Left renal cortex interstitium (tissue), 4 donors: ENCODE results near the gene ABTB1. TPM values are rescaled to one million over a fixed set of nuclear protein-coding genes. Genes with fewer than 3 reads are reported as not detected.

Experiments
- DNase-seq, 4 donors: peaks; one replicate each; pipeline ENCODE4 v3.0.0-alpha.2; 2013; ENCODE audit warnings: low read depth in 4 of 4, low spot score in 2 of 4, missing footprints in 1 of 4
- polyA plus RNA-seq, 4 donors: library from polyadenylated mRNA; unstranded; fragments of 120-200 nt; gene quantifications; one replicate each; pipeline ENCODE4 v1.2.1, GENCODE V29; 2013; ENCODE audit not compliant: insufficient read length in 4 of 4

Gene ABTB1
- polyA plus RNA-seq, 4 donors, result 17.4 to 31.2 (median 26.8) TPM

DNA sequence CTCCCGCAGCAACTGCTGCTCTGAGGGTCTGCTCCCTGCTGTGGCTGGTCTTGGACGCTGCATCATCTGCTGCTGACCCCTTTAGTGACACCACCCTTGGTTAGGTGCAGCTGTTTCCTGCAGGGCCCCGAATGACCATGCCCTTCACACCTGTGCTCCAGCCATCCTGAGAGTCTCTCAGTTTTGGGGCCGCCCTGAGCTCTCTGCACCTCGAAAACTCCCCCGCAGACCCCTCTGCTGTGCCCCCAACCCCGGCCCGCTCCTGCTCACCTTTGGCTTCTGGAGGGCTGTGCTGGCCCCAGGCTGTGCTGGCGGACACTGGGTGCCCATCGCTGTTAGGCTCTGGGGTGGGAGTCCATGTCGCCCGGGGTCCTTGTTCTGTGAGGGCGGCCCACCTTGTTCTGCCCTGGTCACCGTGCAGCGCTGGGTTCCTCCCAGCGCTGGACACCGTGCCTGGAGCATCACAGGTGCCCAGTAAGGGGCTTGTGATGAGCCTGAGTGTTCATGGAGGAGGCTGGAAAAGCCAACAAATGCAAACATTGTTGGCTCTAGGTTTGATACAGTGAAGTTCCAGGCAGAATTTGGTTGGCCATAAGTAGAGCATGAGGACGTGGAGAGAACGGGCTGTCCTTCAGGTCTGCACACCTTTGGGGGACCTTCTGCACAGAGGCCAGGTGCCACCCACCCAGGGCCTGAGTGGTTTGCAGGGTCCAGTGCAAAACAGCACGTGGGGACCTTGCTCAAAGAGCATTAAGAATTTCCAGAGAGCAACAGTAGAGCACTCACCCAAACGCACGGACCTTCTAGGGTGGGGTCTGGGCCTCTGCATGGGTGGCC lies 12.3 kb downstream of the ABTB1 start:
- DNase-seq, result no peak

- DNase-seq, result no peak
Observed at GRCh38 chr3:127685708-127686511, 13.2 kb downstream of the ABTB1 start.

DNA sequence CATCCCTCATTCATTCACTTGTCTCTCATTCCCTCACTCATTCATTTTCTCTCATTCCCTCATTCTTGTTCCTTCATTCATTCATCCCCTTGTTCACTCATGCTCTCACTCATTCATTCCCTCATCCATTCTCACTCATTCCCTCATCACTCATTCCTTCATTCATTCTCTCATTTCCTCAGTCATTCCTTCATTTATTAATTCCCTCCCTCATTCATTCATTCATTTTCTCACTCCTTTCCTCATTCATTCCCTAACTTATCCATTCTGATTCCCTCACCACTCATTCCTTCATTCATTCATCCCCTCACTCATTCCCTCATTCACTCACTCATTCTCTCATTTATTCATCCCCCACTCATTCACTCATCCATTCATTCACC lies 13.8 kb downstream of the ABTB1 start:
- DNase-seq, result no peak

DNA sequence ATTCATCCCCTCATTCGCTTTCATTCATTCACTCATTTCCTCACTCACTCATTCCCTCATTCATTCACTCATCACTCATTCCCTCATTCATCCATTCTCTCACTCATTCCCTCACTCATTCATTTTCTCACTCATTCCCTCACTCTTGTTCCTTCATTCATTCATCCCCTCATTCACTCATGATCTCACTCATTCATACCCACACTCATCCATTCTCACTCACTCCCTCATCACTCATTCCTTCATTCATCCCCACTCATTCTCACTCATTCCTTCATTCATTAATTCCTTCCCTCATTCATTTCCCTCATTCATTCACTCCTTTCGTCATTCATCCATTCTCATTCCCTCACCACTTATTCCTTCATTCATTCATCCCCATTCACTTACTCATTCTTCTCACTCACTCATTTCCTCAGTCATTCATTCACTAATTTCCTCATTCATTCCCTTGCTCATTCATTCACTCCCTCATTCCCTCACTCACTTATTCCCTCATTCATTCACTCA lies 14.5 kb downstream of the ABTB1 start:
- no peak for DNase-seq

- no peak for DNase-seq
Observed at GRCh38 chr3:127688022-127688415, 15.3 kb downstream of the ABTB1 start.

GRCh38 chr3:127688416-127689265 lies 15.9 kb downstream of the ABTB1 start:
- no peak for DNase-seq

DNA sequence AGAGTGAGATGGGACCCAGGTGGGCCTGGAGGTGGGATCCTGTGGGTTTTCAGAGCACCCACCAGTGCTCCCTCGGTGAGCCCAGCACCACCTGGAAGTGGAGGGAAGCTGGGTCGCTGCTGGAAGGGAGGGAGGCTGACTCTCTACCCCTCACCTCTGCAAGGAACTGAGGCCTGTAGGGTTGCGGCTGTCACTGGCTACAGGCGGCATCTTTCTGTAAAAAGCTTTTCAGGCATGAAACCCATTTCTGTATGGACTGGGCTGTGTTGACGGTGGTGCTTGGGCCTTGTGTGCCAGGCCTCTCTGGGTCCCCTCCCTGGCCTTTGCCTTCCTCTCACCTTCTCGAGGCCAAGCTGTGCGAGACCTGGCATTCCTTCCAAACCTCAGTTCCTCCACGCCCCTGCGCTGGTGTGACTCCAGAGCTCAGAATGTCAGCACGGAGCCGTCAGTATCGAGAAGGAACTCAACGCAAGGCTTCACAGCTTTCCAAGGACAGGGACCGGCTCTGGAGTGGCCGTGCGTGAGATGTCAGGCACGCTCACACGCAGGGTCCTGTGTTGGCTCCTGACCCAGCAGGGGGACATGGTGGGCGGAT lies 16.6 kb downstream of the ABTB1 start:
- DNase-seq, result no peak

DNA sequence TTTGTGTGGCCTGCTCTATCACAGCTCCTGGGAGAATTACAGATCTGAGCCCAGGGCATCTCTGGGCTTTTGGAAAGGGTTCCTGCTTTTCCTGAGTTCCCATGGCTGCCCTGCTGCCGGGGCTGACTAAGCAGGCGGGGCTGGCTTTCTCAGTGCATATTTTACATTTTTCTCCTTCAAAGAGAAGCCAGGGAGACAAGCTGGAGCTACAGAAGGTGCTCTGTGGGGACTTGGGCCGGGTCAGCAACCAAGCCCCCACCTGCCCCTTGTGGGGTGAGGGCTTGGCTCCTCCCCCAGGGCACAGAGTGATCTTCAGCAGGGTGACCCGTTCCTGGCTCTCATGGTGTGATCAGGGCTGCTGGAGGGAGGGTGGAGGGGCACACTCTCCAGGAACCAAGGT lies 17.4 kb downstream of the ABTB1 start:
- DNase-seq, result no peak

- DNase-seq, result no peak
Observed at GRCh38 chr3:127690823-127691452, 18.2 kb downstream of the ABTB1 start.

- no peak for DNase-seq
Observed at GRCh38 chr3:127691489-127691888, 18.7 kb downstream of the ABTB1 start.

- no peak for DNase-seq
Observed at GRCh38 chr3:127691974-127692373, 19.2 kb downstream of the ABTB1 start.

- DNase-seq, result no peak
Observed at GRCh38 chr3:127692501-127693335, 20.0 kb downstream of the ABTB1 start.

DNA sequence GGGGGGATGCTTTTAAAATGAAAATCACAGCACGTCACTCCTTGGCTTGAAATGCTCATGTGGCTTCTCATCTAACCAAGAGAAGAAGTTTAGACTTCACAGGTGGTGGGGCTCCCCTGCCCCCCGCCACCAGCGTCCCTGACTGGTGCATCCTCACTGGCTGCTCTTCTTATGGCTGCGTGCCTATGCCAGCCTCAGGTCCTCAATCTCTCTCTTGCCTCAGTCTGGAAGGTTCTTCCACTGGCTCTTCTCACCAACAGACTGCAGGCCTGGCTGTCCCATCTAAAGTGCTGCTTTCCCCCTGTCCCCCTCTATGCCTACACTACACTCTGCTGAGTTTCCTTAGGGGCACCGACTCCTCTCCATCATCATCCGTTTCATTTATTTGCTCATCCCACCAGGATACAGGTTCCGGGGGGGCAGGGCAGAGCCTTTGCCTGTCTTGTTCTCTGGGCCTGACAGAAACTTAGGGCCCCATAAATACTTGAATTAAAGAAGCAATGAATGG lies 20.6 kb downstream of the ABTB1 start:
- no peak for DNase-seq

- DNase-seq, result no peak
Observed at GRCh38 chr3:127694467-127695215, 21.9 kb downstream of the ABTB1 start.

DNA sequence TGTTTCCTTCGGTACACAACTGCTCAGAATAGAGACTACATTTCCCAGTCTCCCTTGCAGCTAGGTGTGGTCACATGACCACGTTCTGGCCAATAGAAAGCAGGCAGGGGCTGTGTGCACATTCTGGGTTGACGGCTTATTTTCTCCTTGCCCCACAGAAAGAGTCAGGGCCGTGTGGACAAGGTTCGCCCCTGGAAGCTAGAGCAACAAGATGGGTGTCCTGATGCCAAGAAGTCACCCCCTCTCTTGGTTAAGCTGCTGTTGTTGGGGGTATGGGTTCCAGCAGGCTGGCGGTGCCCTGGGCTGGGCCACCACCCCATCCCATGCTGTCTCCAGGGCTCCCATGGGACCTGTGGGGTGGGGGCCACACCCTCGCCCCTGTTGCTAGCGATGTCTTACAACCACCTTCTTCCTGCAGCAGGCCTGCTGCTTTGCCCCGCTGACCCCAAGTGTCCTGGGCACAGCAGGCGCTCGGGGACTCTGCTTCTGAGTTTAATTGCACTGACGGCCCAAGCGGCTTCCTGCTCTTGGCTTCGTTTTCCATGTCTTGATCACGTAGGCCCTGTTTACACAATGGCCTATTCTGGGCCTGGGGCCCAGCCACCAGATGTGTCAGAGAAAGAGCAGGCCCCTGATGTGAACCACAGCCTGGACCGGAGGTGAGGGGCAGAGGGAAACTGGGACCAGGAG lies 24.9 kb downstream of the ABTB1 start:
- peak in 1 of 4 donors; percentile 81 for DNase-seq

DNA sequence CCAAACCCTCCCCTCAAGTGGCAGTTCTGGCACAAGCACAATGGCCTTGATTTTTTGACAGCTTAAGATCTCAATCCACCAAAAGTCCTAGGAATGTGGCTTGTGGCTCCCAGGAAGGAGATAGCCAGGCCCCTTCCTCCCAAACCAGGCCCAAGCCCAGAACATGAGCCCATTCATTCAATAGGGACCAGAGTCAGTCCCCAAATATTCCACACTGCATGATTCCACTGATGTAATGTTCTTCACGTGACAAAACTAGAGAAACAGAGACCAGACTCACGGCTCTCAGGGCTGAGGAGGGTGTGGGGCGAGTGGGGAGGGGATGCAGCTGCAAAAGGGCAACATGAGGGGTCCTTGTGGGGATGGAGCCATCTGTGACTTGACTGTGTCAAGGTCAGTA lies 25.5 kb downstream of the ABTB1 start:
- DNase-seq, result no peak

- DNase-seq, result no peak
Observed at GRCh38 chr3:127698691-127699415, 26.1 kb downstream of the ABTB1 start.
